ENCODE data around the gene CMTM7. TPM values are rescaled to one million over a fixed set of nuclear protein-coding genes. Genes with fewer than 3 reads are reported as not detected.

CMTM7 gene
- total and polyA plus RNA-seq, 2 of the 13 experiments (the other 11 are each of a cell fraction or from before 2014, with no cell fraction given) = 20.9 to 21.4 TPM

DNA sequence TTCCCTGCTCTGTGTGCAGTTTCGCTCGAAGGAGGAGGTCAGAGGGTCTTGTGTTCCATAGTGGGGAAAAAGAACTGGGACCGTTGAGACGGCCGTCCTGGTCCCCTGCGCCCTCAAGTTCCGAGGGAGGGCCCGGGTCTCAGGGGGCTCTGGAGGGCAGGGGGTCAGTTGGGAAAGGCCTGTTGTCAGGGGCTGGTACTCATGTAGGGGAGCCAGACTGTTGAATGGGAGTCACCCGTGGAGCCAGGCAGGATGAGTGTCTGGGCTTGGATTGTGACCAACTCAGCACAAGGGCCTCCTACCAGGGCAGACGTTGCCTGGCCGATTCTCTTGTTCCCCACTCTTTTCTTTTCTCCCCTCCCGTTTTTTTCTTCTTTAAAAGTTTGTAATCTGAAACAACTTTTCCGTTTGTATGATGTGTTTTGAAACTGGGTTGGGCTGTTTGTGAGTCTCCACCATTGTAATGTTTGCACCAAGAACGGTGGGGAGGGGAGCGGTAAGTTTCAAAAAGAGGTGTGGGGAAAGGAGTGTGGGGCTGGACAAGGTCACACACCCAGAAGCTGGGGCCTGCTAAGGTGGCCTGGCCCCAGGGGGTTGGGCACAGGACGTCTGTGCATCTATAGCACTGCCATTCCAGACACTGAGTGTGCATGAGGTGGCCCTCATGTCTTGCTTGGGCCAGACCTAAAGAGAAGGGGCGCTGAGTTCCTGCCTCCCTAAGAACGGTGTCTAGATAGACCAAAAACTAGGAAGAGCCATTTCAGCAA lies 1.1 kb downstream of the CMTM7 start (continued):
- TF ChIP-seq, protein P1, sequence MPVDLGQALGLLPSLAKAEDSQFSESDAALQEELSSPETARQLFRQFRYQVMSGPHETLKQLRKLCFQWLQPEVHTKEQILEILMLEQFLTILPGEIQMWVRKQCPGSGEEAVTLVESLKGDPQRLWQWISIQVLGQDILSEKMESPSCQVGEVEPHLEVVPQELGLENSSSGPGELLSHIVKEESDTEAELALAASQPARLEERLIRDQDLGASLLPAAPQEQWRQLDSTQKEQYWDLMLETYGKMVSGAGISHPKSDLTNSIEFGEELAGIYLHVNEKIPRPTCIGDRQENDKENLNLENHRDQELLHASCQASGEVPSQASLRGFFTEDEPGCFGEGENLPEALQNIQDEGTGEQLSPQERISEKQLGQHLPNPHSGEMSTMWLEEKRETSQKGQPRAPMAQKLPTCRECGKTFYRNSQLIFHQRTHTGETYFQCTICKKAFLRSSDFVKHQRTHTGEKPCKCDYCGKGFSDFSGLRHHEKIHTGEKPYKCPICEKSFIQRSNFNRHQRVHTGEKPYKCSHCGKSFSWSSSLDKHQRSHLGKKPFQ (CRISPR knock-in tag; IDR thresholded peaks at IDR 0.05; ENCODE audit: insufficient replicate concordance) = peak; percentile 10
- TF ChIP-seq CC2D1A (CRISPR knock-in tag; IDR thresholded peaks at IDR 0.05) (0 out of 2 replicates have a peak, but pooled peaks have one; percentile 50), KDM5B (CRISPR knock-in tag; IDR thresholded peaks at IDR 0.05; ENCODE audit: borderline replicate concordance) (0 out of 2 replicates have a peak, but pooled peaks have one; percentile 18), SETDB1 (CRISPR knock-in tag; IDR thresholded peaks at IDR 0.05; ENCODE audit: borderline replicate concordance) (no peak), SP5 (CRISPR knock-in tag; IDR thresholded peaks at IDR 0.05; ENCODE audit: borderline replicate concordance, low read depth) (no peak), ZNF333 (CRISPR knock-in tag; IDR thresholded peaks at IDR 0.05; ENCODE audit: borderline replicate concordance) (0 out of 2 replicates have a peak, but pooled peaks have one; percentile 8), ZNF136 (CRISPR knock-in tag; IDR thresholded peaks at IDR 0.05; ENCODE audit: low read depth) (no peak), ZNF878 (CRISPR knock-in tag; IDR thresholded peaks at IDR 0.05) (no peak), ZNF772 (CRISPR knock-in tag; IDR thresholded peaks at IDR 0.05) (no peak), ZNF501 (CRISPR knock-in tag; IDR thresholded peaks at IDR 0.05) (peak; percentile 40; the same call in 1 of the 2 replicates), FOXK2 (IDR thresholded peaks at IDR 0.05) (no peak), ZNF839 (CRISPR knock-in tag; IDR thresholded peaks at IDR 0.05; ENCODE audit: borderline replicate concordance) (no peak), ZNF350 (CRISPR knock-in tag; IDR thresholded peaks at IDR 0.05; ENCODE audit: borderline replicate concordance, low read depth) (peak; percentile 44; the same call in 1 of the 2 replicates), KDM3A (CRISPR knock-in tag; IDR thresholded peaks at IDR 0.05; ENCODE audit: low read depth) (no peak), ZNF235 (CRISPR knock-in tag; IDR thresholded peaks at IDR 0.05; ENCODE audit: borderline replicate concordance) (no peak), EED (CRISPR knock-in tag; IDR thresholded peaks at IDR 0.05) (no peak)
- TF ChIP-seq, protein P2, sequence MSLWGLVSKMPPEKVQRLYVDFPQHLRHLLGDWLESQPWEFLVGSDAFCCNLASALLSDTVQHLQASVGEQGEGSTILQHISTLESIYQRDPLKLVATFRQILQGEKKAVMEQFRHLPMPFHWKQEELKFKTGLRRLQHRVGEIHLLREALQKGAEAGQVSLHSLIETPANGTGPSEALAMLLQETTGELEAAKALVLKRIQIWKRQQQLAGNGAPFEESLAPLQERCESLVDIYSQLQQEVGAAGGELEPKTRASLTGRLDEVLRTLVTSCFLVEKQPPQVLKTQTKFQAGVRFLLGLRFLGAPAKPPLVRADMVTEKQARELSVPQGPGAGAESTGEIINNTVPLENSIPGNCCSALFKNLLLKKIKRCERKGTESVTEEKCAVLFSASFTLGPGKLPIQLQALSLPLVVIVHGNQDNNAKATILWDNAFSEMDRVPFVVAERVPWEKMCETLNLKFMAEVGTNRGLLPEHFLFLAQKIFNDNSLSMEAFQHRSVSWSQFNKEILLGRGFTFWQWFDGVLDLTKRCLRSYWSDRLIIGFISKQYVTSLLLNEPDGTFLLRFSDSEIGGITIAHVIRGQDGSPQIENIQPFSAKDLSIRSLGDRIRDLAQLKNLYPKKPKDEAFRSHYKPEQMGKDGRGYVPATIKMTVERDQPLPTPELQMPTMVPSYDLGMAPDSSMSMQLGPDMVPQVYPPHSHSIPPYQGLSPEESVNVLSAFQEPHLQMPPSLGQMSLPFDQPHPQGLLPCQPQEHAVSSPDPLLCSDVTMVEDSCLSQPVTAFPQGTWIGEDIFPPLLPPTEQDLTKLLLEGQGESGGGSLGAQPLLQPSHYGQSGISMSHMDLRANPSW (CRISPR knock-in tag; IDR thresholded peaks at IDR 0.05; ENCODE audit: borderline replicate concordance) = no peak
- TF ChIP-seq, protein P3, sequence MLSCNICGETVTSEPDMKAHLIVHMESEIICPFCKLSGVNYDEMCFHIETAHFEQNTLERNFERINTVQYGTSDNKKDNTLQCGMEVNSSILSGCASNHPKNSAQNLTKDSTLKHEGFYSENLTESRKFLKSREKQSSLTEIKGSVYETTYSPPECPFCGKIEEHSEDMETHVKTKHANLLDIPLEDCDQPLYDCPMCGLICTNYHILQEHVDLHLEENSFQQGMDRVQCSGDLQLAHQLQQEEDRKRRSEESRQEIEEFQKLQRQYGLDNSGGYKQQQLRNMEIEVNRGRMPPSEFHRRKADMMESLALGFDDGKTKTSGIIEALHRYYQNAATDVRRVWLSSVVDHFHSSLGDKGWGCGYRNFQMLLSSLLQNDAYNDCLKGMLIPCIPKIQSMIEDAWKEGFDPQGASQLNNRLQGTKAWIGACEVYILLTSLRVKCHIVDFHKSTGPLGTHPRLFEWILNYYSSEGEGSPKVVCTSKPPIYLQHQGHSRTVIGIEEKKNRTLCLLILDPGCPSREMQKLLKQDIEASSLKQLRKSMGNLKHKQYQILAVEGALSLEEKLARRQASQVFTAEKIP (CRISPR knock-in tag; IDR thresholded peaks at IDR 0.05; ENCODE audit: borderline replicate concordance) = no peak
- TF ChIP-seq, protein P4, sequence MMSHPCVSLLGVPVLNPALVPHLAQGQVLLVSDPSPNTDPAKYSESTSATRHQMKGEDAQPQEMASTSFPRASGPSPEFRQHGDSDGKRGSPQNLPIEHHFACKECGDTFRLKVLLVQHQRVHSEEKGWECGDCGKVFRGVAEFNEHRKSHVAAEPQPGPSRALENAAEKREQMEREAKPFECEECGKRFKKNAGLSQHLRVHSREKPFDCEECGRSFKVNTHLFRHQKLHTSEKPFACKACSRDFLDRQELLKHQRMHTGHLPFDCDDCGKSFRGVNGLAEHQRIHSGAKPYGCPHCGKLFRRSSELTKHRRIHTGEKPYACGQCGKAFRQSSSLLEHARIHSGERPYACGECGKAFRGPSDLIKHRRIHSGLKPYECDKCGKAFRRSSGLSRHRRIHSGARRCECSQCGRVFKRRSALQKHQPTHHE (CRISPR knock-in tag; IDR thresholded peaks at IDR 0.05; ENCODE audit: borderline replicate concordance) = no peak
- TF ChIP-seq, protein P5, sequence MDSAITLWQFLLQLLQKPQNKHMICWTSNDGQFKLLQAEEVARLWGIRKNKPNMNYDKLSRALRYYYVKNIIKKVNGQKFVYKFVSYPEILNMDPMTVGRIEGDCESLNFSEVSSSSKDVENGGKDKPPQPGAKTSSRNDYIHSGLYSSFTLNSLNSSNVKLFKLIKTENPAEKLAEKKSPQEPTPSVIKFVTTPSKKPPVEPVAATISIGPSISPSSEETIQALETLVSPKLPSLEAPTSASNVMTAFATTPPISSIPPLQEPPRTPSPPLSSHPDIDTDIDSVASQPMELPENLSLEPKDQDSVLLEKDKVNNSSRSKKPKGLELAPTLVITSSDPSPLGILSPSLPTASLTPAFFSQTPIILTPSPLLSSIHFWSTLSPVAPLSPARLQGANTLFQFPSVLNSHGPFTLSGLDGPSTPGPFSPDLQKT (CRISPR knock-in tag; IDR thresholded peaks at IDR 0.05; ENCODE audit: borderline replicate concordance) = no peak
